ENCODE results near the gene PTPN14.

- TF ChIP-seq CTCF (IDR thresholded peaks at IDR 0.05; ENCODE audit: insufficient read depth, low read length), result no peak
- no peak for TF ChIP-seq POLR2AphosphoS5 (IDR thresholded peaks at IDR 0.05; ENCODE audit: low read depth)
- no peak for TF ChIP-seq SPI1 (IDR thresholded peaks at IDR 0.05; ENCODE audit: borderline replicate concordance, low read depth)
- TF ChIP-seq, protein P1, sequence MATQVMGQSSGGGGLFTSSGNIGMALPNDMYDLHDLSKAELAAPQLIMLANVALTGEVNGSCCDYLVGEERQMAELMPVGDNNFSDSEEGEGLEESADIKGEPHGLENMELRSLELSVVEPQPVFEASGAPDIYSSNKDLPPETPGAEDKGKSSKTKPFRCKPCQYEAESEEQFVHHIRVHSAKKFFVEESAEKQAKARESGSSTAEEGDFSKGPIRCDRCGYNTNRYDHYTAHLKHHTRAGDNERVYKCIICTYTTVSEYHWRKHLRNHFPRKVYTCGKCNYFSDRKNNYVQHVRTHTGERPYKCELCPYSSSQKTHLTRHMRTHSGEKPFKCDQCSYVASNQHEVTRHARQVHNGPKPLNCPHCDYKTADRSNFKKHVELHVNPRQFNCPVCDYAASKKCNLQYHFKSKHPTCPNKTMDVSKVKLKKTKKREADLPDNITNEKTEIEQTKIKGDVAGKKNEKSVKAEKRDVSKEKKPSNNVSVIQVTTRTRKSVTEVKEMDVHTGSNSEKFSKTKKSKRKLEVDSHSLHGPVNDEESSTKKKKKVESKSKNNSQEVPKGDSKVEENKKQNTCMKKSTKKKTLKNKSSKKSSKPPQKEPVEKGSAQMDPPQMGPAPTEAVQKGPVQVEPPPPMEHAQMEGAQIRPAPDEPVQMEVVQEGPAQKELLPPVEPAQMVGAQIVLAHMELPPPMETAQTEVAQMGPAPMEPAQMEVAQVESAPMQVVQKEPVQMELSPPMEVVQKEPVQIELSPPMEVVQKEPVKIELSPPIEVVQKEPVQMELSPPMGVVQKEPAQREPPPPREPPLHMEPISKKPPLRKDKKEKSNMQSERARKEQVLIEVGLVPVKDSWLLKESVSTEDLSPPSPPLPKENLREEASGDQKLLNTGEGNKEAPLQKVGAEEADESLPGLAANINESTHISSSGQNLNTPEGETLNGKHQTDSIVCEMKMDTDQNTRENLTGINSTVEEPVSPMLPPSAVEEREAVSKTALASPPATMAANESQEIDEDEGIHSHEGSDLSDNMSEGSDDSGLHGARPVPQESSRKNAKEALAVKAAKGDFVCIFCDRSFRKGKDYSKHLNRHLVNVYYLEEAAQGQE (IDR thresholded peaks at IDR 0.05; ENCODE audit: insufficient replicate concordance, low read depth), result no peak
- TF ChIP-seq GABPA (IDR thresholded peaks at IDR 0.05; ENCODE audit: low read depth), result no peak
Observed at GRCh38 chr1:214466403-214467077, 84.9 kb downstream of the PTPN14 start.
